Endothelial cell of umbilical vein (primary cell): ENCODE results near the gene MUC2.

Experiments
- EZH2 ChIP-seq: IDR thresholded peaks from 2 replicates; pipeline ENCODE4 v1.6.1; 2012; ENCODE audit warnings: borderline replicate concordance, low read depth, mild to moderate bottlenecking, moderate library complexity, low read length, inconsistent platforms; ENCODE audit not compliant: severe bottlenecking
- FOS ChIP-seq: IDR thresholded peaks from 2 replicates; pipeline ENCODE4 v1.6.1; 2011; ENCODE audit warnings: mild to moderate bottlenecking, low read length, moderate library complexity, borderline replicate concordance; ENCODE audit not compliant: insufficient read depth
- POLR2A ChIP-seq: IDR thresholded peaks from 2 replicates; pipeline ENCODE4 v1.6.1; 2012; ENCODE audit warnings: low read depth, mild to moderate bottlenecking, control low read depth, low read length
- POLR2AphosphoS5 ChIP-seq: IDR thresholded peaks from 2 replicates; pipeline ENCODE4 v1.6.1; 2012; ENCODE audit warnings: low read depth, mild to moderate bottlenecking, control low read depth, low read length, moderate library complexity; ENCODE audit not compliant: insufficient read depth
- TF ChIP-seq, protein P1 (sequence below), 2 donors: IDR thresholded peaks; 1 replicate in 1 of 2; 2 replicates in 1 of 2; pipeline ENCODE4 v1.5.1; 2011; ENCODE audit warnings: low read length in 2 of 2, mild to moderate bottlenecking in 2 of 2, moderate library complexity in 2 of 2, control low read depth in 1 of 2, inconsistent platforms in 1 of 2, low read depth in 1 of 2; ENCODE audit not compliant: insufficient read depth in 1 of 2; ENCODE audit errors: extremely low read depth in 1 of 2
- TF ChIP-seq, protein P2 (sequence below): IDR thresholded peaks from 2 replicates; pipeline ENCODE4 v1.6.1; 2011; ENCODE audit not compliant: insufficient read depth, insufficient read length

DNA sequence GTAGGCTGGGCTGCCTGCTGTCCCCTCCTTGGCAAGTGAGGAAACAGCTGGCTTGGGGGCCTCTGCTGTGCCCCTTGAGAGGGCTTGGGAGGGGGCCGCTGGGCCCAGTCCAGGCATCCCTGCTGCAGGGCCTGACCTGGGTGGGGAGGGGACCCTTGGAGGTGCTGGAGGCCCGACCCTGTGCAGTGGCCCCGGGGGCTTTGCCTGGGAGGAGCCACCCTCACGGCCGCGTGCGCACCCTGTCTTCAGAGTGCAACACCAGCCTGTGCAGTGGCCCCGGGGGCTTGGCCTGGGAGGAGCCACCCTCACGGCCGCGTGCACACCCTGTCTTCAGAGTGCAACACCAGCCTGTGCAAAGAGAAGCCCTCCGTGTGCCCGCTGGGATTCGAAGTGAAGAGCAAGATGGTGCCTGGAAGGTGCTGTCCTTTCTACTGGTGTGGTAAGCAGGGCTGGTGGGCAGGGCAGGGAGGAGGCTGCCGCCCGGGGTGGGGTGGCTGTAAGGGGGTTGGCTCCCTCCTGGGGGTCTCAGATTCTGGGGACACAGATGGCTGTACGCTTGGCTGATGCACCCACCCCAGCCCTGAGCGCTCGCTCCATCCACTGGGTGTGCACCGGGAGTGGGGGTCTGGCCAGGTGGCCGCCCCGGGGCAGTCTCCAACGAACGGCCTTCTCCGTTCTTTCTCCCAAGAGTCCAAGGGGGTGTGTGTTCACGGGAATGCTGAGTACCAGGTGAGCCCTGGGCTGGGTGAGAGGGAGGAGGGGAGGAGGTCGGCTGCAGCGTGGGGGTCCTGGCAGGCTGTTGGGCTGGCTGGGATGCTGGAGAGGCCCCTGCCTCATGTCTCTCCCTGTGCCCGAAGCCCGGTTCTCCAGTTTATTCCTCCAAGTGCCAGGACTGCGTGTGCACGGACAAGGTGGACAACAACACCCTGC is 32.9 kb downstream of the MUC2 start:
- TF ChIP-seq EZH2 (no peak), POLR2AphosphoS5 (no peak), POLR2A (no peak), FOS (no peak)
- TF ChIP-seq, protein P1, sequence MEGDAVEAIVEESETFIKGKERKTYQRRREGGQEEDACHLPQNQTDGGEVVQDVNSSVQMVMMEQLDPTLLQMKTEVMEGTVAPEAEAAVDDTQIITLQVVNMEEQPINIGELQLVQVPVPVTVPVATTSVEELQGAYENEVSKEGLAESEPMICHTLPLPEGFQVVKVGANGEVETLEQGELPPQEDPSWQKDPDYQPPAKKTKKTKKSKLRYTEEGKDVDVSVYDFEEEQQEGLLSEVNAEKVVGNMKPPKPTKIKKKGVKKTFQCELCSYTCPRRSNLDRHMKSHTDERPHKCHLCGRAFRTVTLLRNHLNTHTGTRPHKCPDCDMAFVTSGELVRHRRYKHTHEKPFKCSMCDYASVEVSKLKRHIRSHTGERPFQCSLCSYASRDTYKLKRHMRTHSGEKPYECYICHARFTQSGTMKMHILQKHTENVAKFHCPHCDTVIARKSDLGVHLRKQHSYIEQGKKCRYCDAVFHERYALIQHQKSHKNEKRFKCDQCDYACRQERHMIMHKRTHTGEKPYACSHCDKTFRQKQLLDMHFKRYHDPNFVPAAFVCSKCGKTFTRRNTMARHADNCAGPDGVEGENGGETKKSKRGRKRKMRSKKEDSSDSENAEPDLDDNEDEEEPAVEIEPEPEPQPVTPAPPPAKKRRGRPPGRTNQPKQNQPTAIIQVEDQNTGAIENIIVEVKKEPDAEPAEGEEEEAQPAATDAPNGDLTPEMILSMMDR (IDR thresholded peaks at IDR 0.05; ENCODE audit: extremely low read depth in 1 of 2, insufficient read depth in 1 of 2, low read depth in 1 of 2, low read length in 2 of 2): no peak
- TF ChIP-seq, protein P2, sequence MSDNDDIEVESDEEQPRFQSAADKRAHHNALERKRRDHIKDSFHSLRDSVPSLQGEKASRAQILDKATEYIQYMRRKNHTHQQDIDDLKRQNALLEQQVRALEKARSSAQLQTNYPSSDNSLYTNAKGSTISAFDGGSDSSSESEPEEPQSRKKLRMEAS: no peak
